SK-N-SH treated with all-trans-retinoic acid at 6 μM for 48 hours (cell line): ENCODE results near the gene NR2E1.

Source experiments
- ARNTL ChIP-seq: fragments of 450-650 bp; formaldehyde crosslinking; IDR thresholded peaks from 2 replicates; pipeline ENCODE4 v1.5.0; 2020; ENCODE audit warnings: low read depth, mild to moderate bottlenecking, moderate library complexity, borderline replicate concordance
- TSHZ2 ChIP-seq: fragments of 250-450 bp; sonication (Bioruptor Pico); IDR thresholded peaks from 2 replicates; pipeline ENCODE4 v1.5.0; 2020; ENCODE audit warnings: mild to moderate bottlenecking, moderate library complexity
- TF ChIP-seq, protein P1 (sequence below): fragments of 250-450 bp; sonication (Bioruptor Pico); IDR thresholded peaks from 2 replicates; pipeline ENCODE4 v1.8.0; 2020; ENCODE audit warnings: mild to moderate bottlenecking, moderate library complexity, borderline replicate concordance

DNA sequence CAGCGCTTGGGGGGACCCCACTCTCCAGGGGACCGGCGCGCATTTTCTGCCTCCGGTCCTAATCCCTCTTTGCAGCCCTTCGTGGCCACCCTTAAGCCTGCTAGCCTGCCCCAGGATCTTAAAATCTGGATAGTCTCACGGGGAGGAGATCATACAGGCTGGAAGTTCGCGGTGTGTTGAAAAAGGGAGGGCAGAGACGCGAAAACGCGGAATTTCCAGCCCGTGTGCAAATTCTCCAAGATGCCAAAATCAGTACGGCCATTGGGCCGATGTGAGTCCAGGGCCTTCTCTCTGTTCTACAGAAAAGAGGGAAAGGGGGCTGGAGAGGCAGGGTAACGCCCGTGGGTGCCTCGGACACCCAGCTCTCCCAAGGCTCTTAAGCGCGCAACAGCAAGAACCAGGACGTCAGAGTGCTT lies 9.4 kb downstream of the NR2E1 start:
- no peak for TF ChIP-seq ARNTL
- TF ChIP-seq, protein P1, sequence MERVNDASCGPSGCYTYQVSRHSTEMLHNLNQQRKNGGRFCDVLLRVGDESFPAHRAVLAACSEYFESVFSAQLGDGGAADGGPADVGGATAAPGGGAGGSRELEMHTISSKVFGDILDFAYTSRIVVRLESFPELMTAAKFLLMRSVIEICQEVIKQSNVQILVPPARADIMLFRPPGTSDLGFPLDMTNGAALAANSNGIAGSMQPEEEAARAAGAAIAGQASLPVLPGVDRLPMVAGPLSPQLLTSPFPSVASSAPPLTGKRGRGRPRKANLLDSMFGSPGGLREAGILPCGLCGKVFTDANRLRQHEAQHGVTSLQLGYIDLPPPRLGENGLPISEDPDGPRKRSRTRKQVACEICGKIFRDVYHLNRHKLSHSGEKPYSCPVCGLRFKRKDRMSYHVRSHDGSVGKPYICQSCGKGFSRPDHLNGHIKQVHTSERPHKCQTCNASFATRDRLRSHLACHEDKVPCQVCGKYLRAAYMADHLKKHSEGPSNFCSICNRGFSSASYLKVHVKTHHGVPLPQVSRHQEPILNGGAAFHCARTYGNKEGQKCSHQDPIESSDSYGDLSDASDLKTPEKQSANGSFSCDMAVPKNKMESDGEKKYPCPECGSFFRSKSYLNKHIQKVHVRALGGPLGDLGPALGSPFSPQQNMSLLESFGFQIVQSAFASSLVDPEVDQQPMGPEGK (CRISPR knock-in tag) = no peak
- TF ChIP-seq TSHZ2 (CRISPR knock-in tag) = no peak
